ENCODE data around the gene MCC. TPM values are rescaled to one million over a fixed set of nuclear protein-coding genes. Genes with fewer than 3 reads are reported as not detected.

Gene MCC
- total RNA-seq, 1 experiment from 2014 or later: 7.6 TPM

- H2BK12ac ChIP-seq (ENCODE audit: insufficient read length, low read depth, low read length): no peak overlapping the region
- no peak overlapping the region for H2BK20ac ChIP-seq (ENCODE audit: low read depth, low read length, poor library complexity, severe bottlenecking)
- TF ChIP-seq CTCF (conservative IDR thresholded peaks at IDR 0.05): no peak
- no peaks in the 10 kb centered on the region for H3K9me3 ChIP-seq (ENCODE audit: control insufficient read depth, low read depth, low read length)
- H3K4ac ChIP-seq (ENCODE audit: low read depth, low read length): no peak overlapping the region
- H3K56ac ChIP-seq (ENCODE audit: insufficient read length, low read depth, low read length): no peak overlapping the region
- no peaks in the 10 kb centered on the region for H4K20me1 ChIP-seq (ENCODE audit: control insufficient read depth, insufficient read depth, insufficient read length)
- Mint-ChIP-seq H3K27ac (no peak overlapping the region; a peak in 1 of 7 replicates), H3K4me3 (no peak overlapping the region), H3K27me3 (ENCODE audit: low read depth) (no peaks in the 10 kb centered on the region; the same call in 1 of the 2 replicates), H3K4me1 (peaks cover 21% of the 10 kb centered on the region in 2 experiments), H3K9me3 (no peaks in the 10 kb centered on the region), H3K36me3 (ENCODE audit: insufficient read depth in 1 of 3, low read depth in 3 of 3) (peaks cover 32 to 43% (median 41%) of the 10 kb centered on the region in 3 experiments; a peak in 6 of 7 replicates)
- no peak overlapping the region for H4K8ac ChIP-seq (replicated peaks; ENCODE audit: insufficient read length, low read depth, low read length)
- no peak overlapping the region for H3K4me2 ChIP-seq (ENCODE audit: insufficient read depth, insufficient read length, low read length)
- H2BK120ac ChIP-seq (ENCODE audit: low read depth, low read length, poor library complexity, severe bottlenecking): no peak overlapping the region
- no peak overlapping the region for H3K27ac ChIP-seq (ENCODE audit: insufficient read length, low read depth, low read length)
- H2BK5ac ChIP-seq (ENCODE audit: insufficient read length, low read length): no peak overlapping the region
- H3K79me2 ChIP-seq (ENCODE audit: insufficient read depth, low read length): no peaks in the 10 kb centered on the region
- no peaks in the 10 kb centered on the region for H3K79me1 ChIP-seq (ENCODE audit: insufficient read depth, low read depth, low read length, poor library complexity, severe bottlenecking)
- H2AFZ ChIP-seq (ENCODE audit: low read length): no peak overlapping the region
- H4K5ac ChIP-seq (ENCODE audit: insufficient read length, low read depth, low read length): no peak overlapping the region
- no peaks in the 10 kb centered on the region for H3K4me1 ChIP-seq (ENCODE audit: insufficient read depth, low read length)
- no peak overlapping the region for H2BK15ac ChIP-seq (ENCODE audit: low read depth, low read length)
- no peak overlapping the region for H2AK5ac ChIP-seq (ENCODE audit: insufficient read length, low read length)
- no peak overlapping the region for H3K23ac ChIP-seq (ENCODE audit: insufficient read length, low read depth, low read length)
- no peak overlapping the region for H3K14ac ChIP-seq (ENCODE audit: insufficient read depth, low read length)
- H3T11ph ChIP-seq (ENCODE audit: low read length): no peak overlapping the region
- no peaks in the 10 kb centered on the region for H3K23me2 ChIP-seq (ENCODE audit: insufficient read length, low read depth, low read length, poor library complexity, severe bottlenecking)
- no peak overlapping the region for H3K9ac ChIP-seq (ENCODE audit: extremely low read depth, insufficient read length, low read length)
- no peak for DNase-seq
- WGBS (ENCODE audit: extremely low coverage, insufficient read length, low lambda C conversion rate): no CpG with 5 or more reads among the region's 8 CpGs
- no peak overlapping the region for H3K18ac ChIP-seq (ENCODE audit: insufficient read length, low read depth, low read length)
- no peak overlapping the region for H4K91ac ChIP-seq (ENCODE audit: insufficient read length, low read depth, low read length)
- no peaks in the 10 kb centered on the region for H3K27me3 ChIP-seq (ENCODE audit: insufficient read depth, low read length)
These were observed 461.2 kb downstream of the MCC start for GRCh38 chr5:113027015-113027414.

Measured in H9 (cell line).